Esophagus mucosa (tissue), 1 donor: ENCODE results near the gene EDN2. TPM values are rescaled to one million over a fixed set of nuclear protein-coding genes. Genes with fewer than 3 reads are reported as not detected.

Experiments
- ATAC-seq: fragments of 200-7000 bp; cut with Tn5 transposase; one replicate; pipeline ENCODE4 v1.9.1; 2020
- total RNA-seq: library from RNA; stranded (reverse); gene quantifications from one replicate; pipeline ENCODE4 v1.2.4, GENCODE V29; 2023
- donor health status: DM: yes; HTN: yes; CAD: no.

Gene EDN2
- total RNA-seq, 1 donor from 2014 or later, result 4.7 TPM

GRCh38 chr1:41497461-41498030 is 13.1 kb upstream of the EDN2 start:
- no peak for ATAC-seq

GRCh38 chr1:41497056-41497440 is 12.6 kb upstream of the EDN2 start:
- ATAC-seq, result no peak

GRCh38 chr1:41496080-41497055 is 11.9 kb upstream of the EDN2 start:
- ATAC-seq, result peak; percentile 68

- no peak for ATAC-seq
Observed at GRCh38 chr1:41495210-41495948, 10.9 kb upstream of the EDN2 start.

GRCh38 chr1:41494351-41495209 is 10.1 kb upstream of the EDN2 start:
- ATAC-seq, result no peak

- no peak for ATAC-seq
Observed at GRCh38 chr1:41493626-41494350, 9.3 kb upstream of the EDN2 start.

- peak; percentile 76 for ATAC-seq
Observed at GRCh38 chr1:41493117-41493536, 8.6 kb upstream of the EDN2 start.

- ATAC-seq, result peak; percentile 17
Observed at GRCh38 chr1:41492341-41492848, 7.9 kb upstream of the EDN2 start.

- ATAC-seq, result no peak
Observed at GRCh38 chr1:41490911-41491310, 6.4 kb upstream of the EDN2 start.

- ATAC-seq, result no peak
Observed at GRCh38 chr1:41489561-41489960, 5.1 kb upstream of the EDN2 start.

GRCh38 chr1:41488040-41488951 is 3.8 kb upstream of the EDN2 start:
- no peak for ATAC-seq

GRCh38 chr1:41487126-41488039 is 2.9 kb upstream of the EDN2 start:
- ATAC-seq, result no peak

GRCh38 chr1:41486371-41487125 is 2.1 kb upstream of the EDN2 start:
- ATAC-seq, result no peak

GRCh38 chr1:41486053-41486370 is 1.5 kb upstream of the EDN2 start:
- ATAC-seq, result no peak

- ATAC-seq, result no peak
Observed at GRCh38 chr1:41485605-41486004, 1.1 kb upstream of the EDN2 start.

- no peak for ATAC-seq
Observed at GRCh38 chr1:41483960-41484401, 502 bp downstream of the EDN2 start.

- peak; percentile 39 for ATAC-seq
Observed at GRCh38 chr1:41483001-41483850, 1.3 kb downstream of the EDN2 start.
